Small intestine (tissue), 7 donors: ENCODE results near the gene ADORA3. TPM values are rescaled to one million over a fixed set of nuclear protein-coding genes. Genes with fewer than 3 reads are reported as not detected.

ENCODE experiments used
- DNase-seq, 2 donors: peaks; one replicate each; pipeline versions ENCODE4 v3.0.0 to v3.0.0-alpha.2; 2013
- FAIRE-seq: peaks from 2 replicates; lab custom pipeline; 2012; peaks lifted over from hg19 to GRCh38; lab: Jason Lieb, UNC
- H3K27ac ChIP-seq, 3 donors: one replicate each; pipeline ENCODE4 v1.5.1; 2013; ENCODE audit warnings: low read length in 2 of 3, mild to moderate bottlenecking in 2 of 3, control low read depth in 1 of 3, inconsistent platforms in 1 of 3, low read depth in 1 of 3, moderate library complexity in 1 of 3
- H3K27me3 ChIP-seq, 3 donors: one replicate each; pipeline ENCODE4 v1.6.1; 2013; ENCODE audit warnings: low read length in 3 of 3, inconsistent platforms in 1 of 3; ENCODE audit not compliant: control insufficient read depth in 3 of 3, insufficient read depth in 3 of 3
- H3K36me3 ChIP-seq, 3 donors: one replicate each; pipeline ENCODE4 v1.6.1; 2013; ENCODE audit warnings: low read length in 3 of 3, inconsistent platforms in 1 of 3, low read depth in 1 of 3, mild to moderate bottlenecking in 1 of 3, moderate library complexity in 1 of 3; ENCODE audit not compliant: control insufficient read depth in 3 of 3, insufficient read depth in 2 of 3
- H3K4me1 ChIP-seq, 3 donors: one replicate each; pipeline ENCODE4 v1.6.1; 2013; ENCODE audit warnings: low read length in 2 of 3, inconsistent platforms in 1 of 3, low read depth in 1 of 3, mild to moderate bottlenecking in 1 of 3, moderate library complexity in 1 of 3; ENCODE audit not compliant: control insufficient read depth in 3 of 3, insufficient read depth in 2 of 3
- H3K4me3 ChIP-seq, 3 donors: one replicate each; pipeline ENCODE4 v1.5.1; 2013; ENCODE audit warnings: low read length in 3 of 3, control low read depth in 1 of 3, inconsistent platforms in 1 of 3, low read depth in 1 of 3, mild to moderate bottlenecking in 1 of 3, moderate library complexity in 1 of 3
- H3K9me3 ChIP-seq, 2 donors: one replicate each; pipeline ENCODE4 v1.6.1; 2013; ENCODE audit warnings: low read depth in 1 of 2, low read length in 1 of 2; ENCODE audit not compliant: control insufficient read depth in 2 of 2, insufficient read depth in 1 of 2
- WGBS, 3 donors: extraction: QIAGEN DNeasy Blood & Tissue Kit; methylation state at CpG; one replicate each; pipeline ENCODE4 v1.1.7; 2013; 5-methylcytosine and 5-hydroxymethylcytosine counted together
- polyA plus RNA-seq, 4 donors: library from polyadenylated mRNA; stranded (reverse) in 3 of 4; unstranded in 1 of 4; fragments of 200-250 nt in 3 of 4; fragments of 120-200 nt in 1 of 4; gene quantifications; one replicate each; pipeline versions ENCODE4 v1.2.1 to v1.2.3, GENCODE V29; 2013
- donor health status: healthy with polysubstance abuse.
- donor health status: control.
- donor health status: control.
- donor health status: Bipolar disorder and iron deficiency.
- donor health status: healthy.

The ADORA3 gene
- polyA plus RNA-seq, 4 donors: 2.5 to 4.6 (median 4.1) TPM

DNA sequence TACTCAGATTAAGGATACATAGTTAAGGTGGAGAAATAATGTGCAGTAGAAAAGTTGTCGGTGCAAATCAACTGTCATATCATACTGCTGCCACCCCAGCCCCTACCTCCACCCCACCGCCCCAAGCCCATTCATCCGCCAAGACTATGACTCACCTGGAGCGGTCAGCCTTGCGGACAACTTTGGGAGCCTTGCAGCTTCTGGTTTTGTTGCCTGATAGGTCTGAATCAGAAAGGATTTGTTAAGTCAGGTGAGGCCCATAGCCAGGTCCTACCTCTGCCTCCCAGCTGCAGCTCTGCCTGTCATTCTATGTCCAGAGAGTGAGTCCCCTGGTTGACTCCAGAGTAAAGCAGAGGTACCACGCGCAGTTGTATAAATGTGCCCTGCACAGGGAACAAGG lies 17.0 kb downstream of the ADORA3 start:
- Histone ChIP-seq H3K4me1 (no peaks in the 10 kb centered on the region), H3K27ac (no peak overlapping the region), H3K4me3 (no peak overlapping the region), H3K27me3 (no peaks in the 10 kb centered on the region), H3K36me3 (no peaks in the 10 kb centered on the region), H3K9me3 (no peaks in the 10 kb centered on the region)
- WGBS, 3 donors: 96 to 98% (median 96%) methylated on average over 7 of the region's 7 CpGs
- FAIRE-seq (no peak), DNase-seq (no peak)

DNA sequence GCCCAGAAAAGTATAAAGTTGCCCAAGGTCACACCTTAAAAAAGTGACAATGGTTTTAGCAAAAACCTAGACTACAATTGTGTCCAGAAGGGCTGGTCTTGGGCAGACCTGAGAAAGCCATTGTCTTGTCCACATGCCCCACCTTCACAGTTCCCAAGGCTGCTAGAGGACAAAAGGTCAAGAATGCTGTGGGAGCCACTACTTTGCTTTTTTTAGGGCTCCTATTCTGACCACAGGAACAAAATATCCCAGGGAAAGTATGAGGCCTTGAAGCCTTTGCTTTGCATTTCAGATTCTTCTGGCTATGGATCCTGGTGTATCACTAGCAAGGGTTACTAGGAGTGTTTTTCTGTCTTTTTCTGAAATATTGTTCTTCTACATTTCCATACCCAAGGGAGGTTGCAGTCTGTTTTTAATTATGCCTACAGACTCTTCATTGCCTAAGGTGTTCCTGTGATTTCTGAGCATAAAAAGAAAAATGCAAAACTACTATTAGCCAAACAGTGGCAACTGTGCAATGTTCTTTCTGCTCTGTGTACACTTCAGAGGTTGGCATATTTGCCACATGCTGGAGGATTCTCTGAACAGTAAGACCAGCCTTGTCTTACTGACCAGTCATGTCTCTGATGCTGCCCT lies 18.9 kb downstream of the ADORA3 start:
- Histone ChIP-seq H3K9me3 (no peaks in the 10 kb centered on the region), H3K4me3 (no peak overlapping the region), H3K4me1 (no peaks in the 10 kb centered on the region), H3K27me3 (no peaks in the 10 kb centered on the region), H3K27ac (no peak overlapping the region), H3K36me3 (no peaks in the 10 kb centered on the region)
- FAIRE-seq (no peak), DNase-seq (no peak)

DNA sequence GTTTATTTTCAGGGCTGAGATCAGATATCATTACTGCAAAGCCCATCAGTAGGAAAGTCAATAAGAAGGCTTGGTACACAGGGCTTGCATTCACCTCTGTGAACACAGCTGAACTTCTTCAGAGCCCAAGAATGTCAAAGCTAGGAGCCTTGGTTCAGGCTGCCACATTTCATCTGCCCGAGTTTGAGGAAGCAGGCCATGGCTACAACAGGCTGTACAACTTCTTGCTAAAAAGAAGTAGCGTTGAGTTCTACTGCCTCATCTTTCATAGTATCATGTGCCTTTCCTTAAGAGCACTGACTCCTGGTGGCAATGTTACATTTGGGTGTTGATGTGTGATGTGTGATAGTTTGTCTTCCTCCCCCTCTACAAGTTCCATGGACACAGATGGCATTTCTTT lies 19.6 kb downstream of the ADORA3 start:
- H3K36me3 ChIP-seq: no peaks in the 10 kb centered on the region
- H3K4me1 ChIP-seq: no peaks in the 10 kb centered on the region
- FAIRE-seq (no peak), DNase-seq (no peak)
- H3K27me3 ChIP-seq: no peaks in the 10 kb centered on the region
- WGBS, 3 donors: 61 to 95% (median 93%) methylated on average over 2 of the region's 2 CpGs
- H3K4me3 ChIP-seq: no peak overlapping the region
- no peak overlapping the region for H3K27ac ChIP-seq
- H3K9me3 ChIP-seq: no peaks in the 10 kb centered on the region

DNA sequence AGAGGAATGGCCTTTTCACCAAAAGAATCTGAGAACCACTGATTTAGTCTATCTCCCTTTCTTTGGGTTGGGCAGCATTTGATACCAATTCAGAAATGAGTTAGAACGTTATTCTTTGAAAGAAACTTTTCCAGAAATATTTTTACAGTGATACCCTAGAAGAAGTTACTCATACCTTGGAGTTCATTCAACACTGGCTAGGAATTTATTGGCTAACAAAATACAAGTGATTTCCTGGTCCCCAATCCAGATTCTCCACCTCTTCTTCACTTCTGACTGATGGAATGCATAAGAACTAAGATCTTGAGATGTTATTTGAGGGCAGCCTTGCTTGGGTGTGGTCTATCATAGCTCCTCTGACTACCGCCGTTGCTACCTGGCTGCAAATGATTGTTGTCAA lies 20.3 kb downstream of the ADORA3 start:
- Histone ChIP-seq H3K36me3 (no peaks in the 10 kb centered on the region), H3K4me1 (no peaks in the 10 kb centered on the region), H3K9me3 (no peaks in the 10 kb centered on the region), H3K27me3 (no peaks in the 10 kb centered on the region), H3K4me3 (no peak overlapping the region), H3K27ac (no peak overlapping the region)
- FAIRE-seq: no peak
- no peak for DNase-seq
- 52 to 73% (median 69%) methylated on average over 3 of the region's 3 CpGs for WGBS, 3 donors

DNA sequence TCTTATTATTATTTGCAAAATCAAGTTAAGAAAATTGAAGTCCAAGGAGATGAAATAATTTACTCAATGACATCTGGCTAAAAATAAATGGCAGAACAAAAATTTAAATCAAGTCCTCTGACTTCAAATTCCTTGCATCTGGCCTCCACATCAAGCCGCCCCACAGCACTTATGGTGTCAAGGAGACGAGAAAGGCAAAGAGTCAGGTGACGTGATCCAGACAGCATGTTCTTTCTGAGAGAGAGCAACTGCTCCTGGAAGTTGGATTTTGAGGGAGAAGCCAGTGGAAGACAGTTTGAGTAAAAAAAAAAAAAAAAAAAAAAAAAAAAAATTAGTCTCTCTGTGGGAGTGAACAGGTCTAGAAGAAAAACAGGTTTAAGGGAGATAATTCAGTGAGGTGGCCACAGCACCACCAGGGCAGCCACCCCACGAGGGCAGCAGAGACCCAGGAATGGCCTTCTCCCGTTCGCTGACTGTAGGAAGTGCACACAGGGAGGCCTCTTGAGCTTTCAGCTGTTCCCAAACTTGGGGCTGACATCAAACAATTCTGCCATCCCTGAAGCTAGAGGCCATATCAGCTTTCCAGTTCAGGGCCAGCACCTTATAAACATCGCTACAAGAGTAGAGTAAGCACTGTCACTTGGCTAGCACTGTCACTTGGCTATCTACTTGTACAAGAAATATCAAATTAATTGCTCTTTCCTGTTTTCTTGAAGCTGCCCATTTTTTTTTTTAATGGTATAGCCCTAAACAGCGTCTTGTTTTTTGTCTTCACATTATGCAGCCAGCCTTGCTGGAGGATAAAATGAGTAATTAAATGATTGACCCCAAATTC lies 21.8 kb downstream of the ADORA3 start:
- 39 to 54% (median 46%) methylated on average over 8 of the region's 8 CpGs for WGBS, 3 donors
- peaks cover 0 to 6% (median 2%) of the 10 kb centered on the region in 3 donors for H3K4me1 ChIP-seq
- no peak overlapping the region for H3K27ac ChIP-seq
- H3K9me3 ChIP-seq: no peaks in the 10 kb centered on the region
- DNase-seq (peak; percentile 64 to 71), FAIRE-seq (no peak)
- H3K4me3 ChIP-seq: no peak overlapping the region
- no peaks in the 10 kb centered on the region for H3K27me3 ChIP-seq
- H3K36me3 ChIP-seq: no peaks in the 10 kb centered on the region

DNA sequence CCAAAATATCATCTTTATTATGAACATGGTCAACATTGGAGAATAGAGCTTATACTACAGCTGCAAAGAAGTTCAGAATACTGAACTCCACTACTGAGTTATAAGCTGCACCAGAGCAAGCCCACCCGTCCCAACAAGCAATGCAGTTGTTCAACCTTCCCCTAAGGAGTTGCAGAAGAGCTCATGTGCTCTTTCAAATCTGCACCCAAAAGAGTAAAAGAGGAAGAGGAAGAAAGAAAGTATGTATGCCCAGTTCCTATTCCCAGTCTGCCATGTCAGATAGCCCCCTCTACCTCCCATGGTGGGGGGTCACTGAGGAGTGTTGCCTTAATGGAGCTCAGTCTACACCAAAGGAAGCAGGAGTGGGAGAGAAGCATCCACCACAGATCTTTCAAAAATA lies 22.8 kb downstream of the ADORA3 start:
- H3K27me3 ChIP-seq: no peaks in the 10 kb centered on the region
- no peaks in the 10 kb centered on the region for H3K36me3 ChIP-seq
- 68 to 73% (median 71%) methylated on average over 1 of the region's 1 CpG for WGBS, 3 donors
- H3K27ac ChIP-seq: no peak overlapping the region
- H3K9me3 ChIP-seq: no peaks in the 10 kb centered on the region
- H3K4me1 ChIP-seq: peaks cover 0 to 6% (median 2%) of the 10 kb centered on the region in 3 donors
- FAIRE-seq (no peak), DNase-seq (no peak)
- H3K4me3 ChIP-seq: no peak overlapping the region

DNA sequence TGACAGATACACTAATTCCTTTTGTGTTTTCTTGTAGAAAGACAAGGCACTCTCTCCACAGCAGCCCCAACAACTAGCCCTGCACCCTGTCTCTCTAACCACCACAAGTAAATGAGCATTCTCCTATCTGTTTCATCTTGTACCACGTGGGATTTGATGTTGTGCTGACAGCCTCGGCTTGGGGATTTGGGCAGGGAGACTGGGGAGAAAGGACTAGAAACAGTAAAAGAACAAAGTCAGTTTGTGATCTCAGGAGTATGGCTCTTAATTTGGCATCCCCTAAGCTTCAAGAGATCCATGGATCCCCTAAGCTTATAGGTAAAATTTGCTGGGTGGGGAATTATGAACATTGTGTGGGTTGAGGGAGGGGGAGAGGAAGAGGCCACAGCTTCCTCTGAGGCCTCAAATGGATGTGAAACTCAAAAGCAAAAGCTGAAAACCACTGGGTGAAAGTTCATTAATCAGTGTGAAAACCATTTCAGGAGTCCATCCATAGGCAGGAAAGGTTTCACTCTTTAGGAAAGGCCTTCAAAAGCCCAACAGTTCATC lies 26.6 kb downstream of the ADORA3 start:
- Histone ChIP-seq H3K27me3 (no peaks in the 10 kb centered on the region), H3K9me3 (no peaks in the 10 kb centered on the region), H3K27ac (peak overlapping the region in 1 of 3 donors; percentile 33), H3K4me3 (no peak overlapping the region), H3K36me3 (peaks cover 0 to 3% (median 0%) of the 10 kb centered on the region in 3 donors), H3K4me1 (peaks cover 0 to 6% (median 2%) of the 10 kb centered on the region in 3 donors)
- no peak for FAIRE-seq
- 45 to 66% (median 49%) methylated on average over 2 of the region's 2 CpGs for WGBS, 3 donors
- peak in 1 of 2 donors; percentile 29 for DNase-seq

DNA sequence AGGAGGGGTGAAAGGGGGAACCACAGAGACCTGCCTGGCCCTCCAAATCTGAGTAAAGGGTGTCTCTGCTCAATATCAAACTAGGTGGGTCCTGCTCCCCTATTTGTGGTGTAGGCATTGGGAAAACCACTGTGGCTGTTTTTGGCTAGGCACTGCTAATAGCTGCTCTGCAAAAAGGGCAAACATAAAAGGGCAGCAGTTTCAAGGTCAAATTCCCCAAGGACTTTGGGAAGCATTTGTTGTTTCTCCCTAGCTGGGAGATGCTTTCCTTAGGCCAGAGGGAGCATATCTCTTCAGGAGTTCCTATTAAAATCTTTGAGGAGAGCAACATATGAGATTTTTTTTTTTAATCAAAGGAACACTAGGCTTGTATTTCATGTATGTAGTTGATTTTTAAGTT lies 27.2 kb downstream of the ADORA3 start:
- FAIRE-seq (no peak), DNase-seq (no peak)
- Histone ChIP-seq H3K36me3 (peaks cover 0 to 3% (median 0%) of the 10 kb centered on the region in 3 donors), H3K4me3 (no peak overlapping the region), H3K27me3 (no peaks in the 10 kb centered on the region), H3K9me3 (no peaks in the 10 kb centered on the region), H3K27ac (peak overlapping the region in 1 of 3 donors; percentile 41), H3K4me1 (peaks cover 0 to 6% (median 2%) of the 10 kb centered on the region in 3 donors)
